A549 (cell line): ENCODE data around the gene SPRR1A. TPM values are rescaled to one million over a fixed set of nuclear protein-coding genes. Genes with fewer than 3 reads are reported as not detected.

Experiments
- ATAC-seq, 2 experiments: fragments of 200-7000 bp in 1 of 2; fragments of >200 bp in 1 of 2; cut with Nextera tagmentation in 1 of 2; cut with Tn5 transposase in 1 of 2; 3 replicates each; pipeline versions ENCODE4 v1.8.0 to v1.9.1; 2018 to 2020; ENCODE audit warnings: mild to moderate bottlenecking in 1 of 2, moderate library complexity in 1 of 2
- CTCF ChIA-PET: fragments of 300-600 bp; sonication (Branson Sonifier 250); formaldehyde crosslinking; extraction: SDS; loops from one replicate; lab custom pipeline; 2021; ENCODE audit warnings: antibody characterized with exemption, inconsistent platforms; lab: Yijun Ruan, JAX
- POLR2A ChIA-PET: fragments of 350-600 bp; formaldehyde crosslinking; extraction: SDS; loops from one replicate; lab custom pipeline; 2021; ENCODE audit warnings: antibody characterized with exemption, inconsistent platforms; lab: Yijun Ruan, JAX
- DNase-seq, 2 experiments: peaks; one replicate each; pipeline versions ENCODE4 v3.0.0 to v3.0.0-alpha.2; 2011 to 2016; ENCODE audit warnings: low read depth in 1 of 2, low spot score in 1 of 2
- FAIRE-seq: peaks from 2 replicates; lab custom pipeline; 2011; peaks lifted over from hg19 to GRCh38; lab: Jason Lieb, UNC
- H3K27ac ChIP-seq, 2 experiments: fragments of >200 bp; sonication (Bioruptor Twin); formaldehyde crosslinking; 3 replicates each; pipeline ENCODE4 v1.5.1; 2016 to 2017
- H3K4me1 ChIP-seq: fragments of >200 bp; sonication (Bioruptor Twin); formaldehyde crosslinking; 3 replicates; pipeline ENCODE4 v1.6.1; 2016
- H3K4me2 ChIP-seq: fragments of >200 bp; sonication (Bioruptor Twin); formaldehyde crosslinking; 3 replicates; pipeline ENCODE4 v1.6.1; 2016
- H3K4me3 ChIP-seq: fragments of >200 bp; sonication (Bioruptor Twin); formaldehyde crosslinking; 3 replicates; pipeline ENCODE4 v1.5.1; 2016
- H3K9me3 ChIP-seq: fragments of >200 bp; sonication (Bioruptor Twin); formaldehyde crosslinking; 3 replicates; pipeline ENCODE4 v1.6.1; 2016
- CEBPB ChIP-seq, 2 experiments: fragments of >200 bp in 1 of 2; sonication (Bioruptor Twin) in 1 of 2; formaldehyde crosslinking in 1 of 2; IDR thresholded peaks; 2 replicates each; pipeline ENCODE4 v1.6.1; 2012 to 2016
- CHD4 ChIP-seq: fragments of 200-600 bp; sonication (generic); IDR thresholded peaks from 2 replicates; pipeline ENCODE4 v1.6.1; 2016; ENCODE audit warnings: antibody characterized with exemption, mild to moderate bottlenecking, borderline replicate concordance
- EHMT2 ChIP-seq: fragments of 200-600 bp; sonication (generic); IDR thresholded peaks from 2 replicates; pipeline ENCODE4 v1.6.1; 2016; ENCODE audit warnings: antibody characterized with exemption, low read depth, mild to moderate bottlenecking, moderate library complexity
- ELK1 ChIP-seq: fragments of 150-350 bp; IDR thresholded peaks from 2 replicates; pipeline ENCODE4 v1.6.1; 2014; ENCODE audit warnings: low read depth, mild to moderate bottlenecking, low read length
- FOSB ChIP-seq: fragments of 250-450 bp; sonication (Bioruptor Pico); IDR thresholded peaks from 2 replicates; pipeline ENCODE4 v1.5.0; 2020; ENCODE audit warnings: mild to moderate bottlenecking, moderate library complexity
- FOSL2 ChIP-seq, 2 experiments: fragments of 450-650 bp in 1 of 2; fragments of >200 bp in 1 of 2; sonication (Bioruptor Twin) in 1 of 2; formaldehyde crosslinking; IDR thresholded peaks; 2 replicates each; pipeline versions ENCODE4 v1.5.0 to v1.6.1; 2016 to 2020; ENCODE audit warnings: mild to moderate bottlenecking in 1 of 2, moderate library complexity in 1 of 2
- HDAC2 ChIP-seq: fragments of 200-600 bp; sonication (generic); IDR thresholded peaks from 2 replicates; pipeline ENCODE4 v1.6.1; 2016
- JUNB ChIP-seq: fragments of >200 bp; sonication (Bioruptor Twin); formaldehyde crosslinking; IDR thresholded peaks from 2 replicates; pipeline ENCODE4 v1.6.1; 2016
- KDM1A ChIP-seq: fragments of 200-600 bp; sonication (generic); IDR thresholded peaks from 2 replicates; pipeline ENCODE4 v1.6.1; 2016; ENCODE audit warnings: low read depth, mild to moderate bottlenecking
- KDM5A ChIP-seq: fragments of 200-600 bp; sonication (generic); IDR thresholded peaks from 2 replicates; pipeline ENCODE4 v1.6.1; 2016; ENCODE audit warnings: antibody characterized with exemption, mild to moderate bottlenecking
- NPAS2 ChIP-seq: fragments of 250-450 bp; sonication (Bioruptor Pico); IDR thresholded peaks from 2 replicates; pipeline ENCODE4 v1.8.0; 2022; ENCODE audit warnings: mild to moderate bottlenecking, moderate library complexity, borderline replicate concordance
- POLR2A ChIP-seq: IDR thresholded peaks from 2 replicates; pipeline ENCODE4 v1.6.1; 2012; ENCODE audit warnings: mild to moderate bottlenecking, low read length
- POLR2AphosphoS2 ChIP-seq: conservative IDR thresholded peaks from 2 replicates; pipeline ENCODE4 v1.6.1; 2012; ENCODE audit warnings: low read length, improper control_type of control experiment, inconsistent platforms
- REST ChIP-seq: fragments of 200-600 bp; sonication (generic); IDR thresholded peaks from 2 replicates; pipeline ENCODE4 v1.6.1; 2016; ENCODE audit warnings: antibody characterized with exemption, mild to moderate bottlenecking, moderate library complexity
- RFX5 ChIP-seq: fragments of 450-650 bp; IDR thresholded peaks from 2 replicates; pipeline ENCODE4 v1.7.1; 2014; ENCODE audit warnings: antibody characterized with exemption, mild to moderate bottlenecking, moderate library complexity
- TP53 ChIP-seq: fragments of 250-450 bp; sonication (Bioruptor Pico); IDR thresholded peaks from 2 replicates; pipeline ENCODE4 v1.5.0; 2021; ENCODE audit warnings: mild to moderate bottlenecking, moderate library complexity
- ZFP36 ChIP-seq: fragments of 450-650 bp; IDR thresholded peaks from 2 replicates; pipeline ENCODE4 v1.6.1; 2014; ENCODE audit warnings: borderline replicate concordance; ENCODE audit not compliant: partially characterized antibody
- ZSCAN20 ChIP-seq: fragments of 250-450 bp; sonication (Bioruptor Pico); IDR thresholded peaks from 2 replicates; pipeline ENCODE4 v1.8.0; 2022; ENCODE audit warnings: mild to moderate bottlenecking, moderate library complexity
- WGBS: methylation state at CpG from one replicate; pipeline ENCODE4 v1.1.6; 2017; ENCODE audit errors: missing lambda C conversion rate; 5-methylcytosine and 5-hydroxymethylcytosine counted together
- polyA plus RNA-seq, 4 experiments: library from polyadenylated mRNA; depleted of rRNA in 3 of 4; stranded (reverse); fragments of >200 nt; fragmentation: RNase III in 1 of 4; extraction: RNeasy Plus Mini Kit Qiagen cat#74134 plus additional on column Dnase treatment in 1 of 4; gene quantifications; 2 replicates in 3 of 4; 3 replicates in 1 of 4; pipeline ENCODE4 v1.2.3, GENCODE V29; 2011 to 2017
- TF ChIP-seq, protein P1 (sequence below): fragments of >200 bp; sonication (Bioruptor Twin); formaldehyde crosslinking; IDR thresholded peaks from 3 replicates; pipeline ENCODE4 v1.5.1; 2016
- TF ChIP-seq, protein P2 (sequence below): IDR thresholded peaks from 2 replicates; pipeline ENCODE4 v1.6.1; 2012

The SPRR1A gene
- polyA plus RNA-seq, 2 of the 4 experiments (the other 2 are of a cell fraction): not detected

DNA sequence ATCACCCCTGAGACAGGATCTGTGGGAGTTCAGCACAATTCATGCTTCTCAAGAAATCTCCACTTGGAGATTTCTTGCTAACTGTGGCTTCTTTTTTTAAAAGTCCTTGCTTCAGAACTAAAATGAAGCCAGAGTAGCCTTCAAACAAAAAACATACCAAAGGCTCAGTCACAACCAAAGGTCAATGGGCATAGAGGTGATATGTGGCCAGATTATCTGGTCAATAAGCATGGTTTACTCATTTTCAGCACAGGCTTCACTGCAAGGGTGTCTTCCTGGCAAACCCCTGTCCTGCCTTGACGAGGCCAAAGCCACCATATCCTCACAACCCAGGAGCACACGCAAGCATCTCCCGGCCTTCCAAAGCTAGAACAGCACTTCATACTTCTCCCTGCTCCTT is 24.6 kb upstream of the SPRR1A start:
- CTCF ChIA-PET: no interaction called here
- 43% methylated on average over 3 of the region's 3 CpGs for WGBS
- POLR2A ChIA-PET: no interaction called here
- no peak for FAIRE-seq
- no peak for DNase-seq
- no peak overlapping the region for H3K4me2 ChIP-seq
- ATAC-seq: no peak
- no peaks in the 10 kb centered on the region for H3K4me1 ChIP-seq
- no peak overlapping the region for H3K4me3 ChIP-seq
- H3K9me3 ChIP-seq: no peaks in the 10 kb centered on the region
- TF ChIP-seq EHMT2 (no peak), ZSCAN20 (CRISPR knock-in tag) (no peak), JUNB (no peak)
- TF ChIP-seq, all 56 proteins: peak for 0
- H3K27ac ChIP-seq: no peak overlapping the region

DNA sequence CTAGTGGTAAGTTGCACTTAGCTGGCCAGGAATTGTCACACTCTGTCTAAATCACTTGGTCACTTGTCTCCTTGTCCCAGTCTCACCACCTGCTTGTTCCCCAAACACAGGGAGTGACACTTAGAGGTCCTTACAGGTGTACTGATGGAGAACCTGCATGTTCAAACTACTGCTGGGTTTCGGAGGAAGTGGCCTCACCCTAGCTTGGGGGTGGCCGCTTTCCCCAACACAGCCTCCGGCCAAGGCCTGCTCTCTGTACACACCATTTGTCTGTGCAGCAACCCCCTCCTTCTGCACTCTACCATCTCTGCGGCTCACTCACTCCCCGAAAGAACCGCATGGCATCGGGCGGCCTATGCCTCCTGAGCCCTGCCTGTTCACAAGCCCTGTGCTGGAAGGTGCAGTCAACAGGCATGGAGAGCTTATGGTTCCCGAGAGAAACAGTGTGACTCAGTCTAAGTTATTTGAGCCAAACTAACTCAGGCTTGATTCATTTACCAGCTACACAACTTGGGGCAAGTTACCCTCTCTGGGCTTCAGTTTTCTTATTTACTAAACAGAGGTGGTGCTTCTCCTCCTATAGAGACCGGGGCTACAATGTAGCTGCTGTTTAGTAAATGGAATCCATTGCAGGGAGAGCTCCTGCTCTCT is 24.0 kb upstream of the SPRR1A start:
- H3K4me2 ChIP-seq: no peak overlapping the region
- CTCF ChIA-PET: interaction anchor here (0.7 to 1.3 kb wide), 3 partner anchors 14 to 234 kb away, joined by 3 to 4 read pairs (median 3); no protein-coding TSS in a partner anchor
- POLR2A ChIA-PET: no interaction called here
- 38% methylated on average over 10 of the region's 10 CpGs for WGBS
- ATAC-seq (no peak), FAIRE-seq (no peak), DNase-seq (no peak)
- no peaks in the 10 kb centered on the region for H3K4me1 ChIP-seq
- no peaks in the 10 kb centered on the region for H3K9me3 ChIP-seq
- no peak for TF ChIP-seq CEBPB (IDR thresholded peaks at IDR 0.05)
- no peak for TF ChIP-seq ZSCAN20 (CRISPR knock-in tag)
- no peak for TF ChIP-seq POLR2AphosphoS2
- no peak for TF ChIP-seq FOSB (CRISPR knock-in tag)
- TF ChIP-seq EHMT2: no peak
- TF ChIP-seq KDM5A: no peak
- no peak for TF ChIP-seq CHD4
- TF ChIP-seq TP53 (CRISPR knock-in tag): no peak
- TF ChIP-seq, protein P1, sequence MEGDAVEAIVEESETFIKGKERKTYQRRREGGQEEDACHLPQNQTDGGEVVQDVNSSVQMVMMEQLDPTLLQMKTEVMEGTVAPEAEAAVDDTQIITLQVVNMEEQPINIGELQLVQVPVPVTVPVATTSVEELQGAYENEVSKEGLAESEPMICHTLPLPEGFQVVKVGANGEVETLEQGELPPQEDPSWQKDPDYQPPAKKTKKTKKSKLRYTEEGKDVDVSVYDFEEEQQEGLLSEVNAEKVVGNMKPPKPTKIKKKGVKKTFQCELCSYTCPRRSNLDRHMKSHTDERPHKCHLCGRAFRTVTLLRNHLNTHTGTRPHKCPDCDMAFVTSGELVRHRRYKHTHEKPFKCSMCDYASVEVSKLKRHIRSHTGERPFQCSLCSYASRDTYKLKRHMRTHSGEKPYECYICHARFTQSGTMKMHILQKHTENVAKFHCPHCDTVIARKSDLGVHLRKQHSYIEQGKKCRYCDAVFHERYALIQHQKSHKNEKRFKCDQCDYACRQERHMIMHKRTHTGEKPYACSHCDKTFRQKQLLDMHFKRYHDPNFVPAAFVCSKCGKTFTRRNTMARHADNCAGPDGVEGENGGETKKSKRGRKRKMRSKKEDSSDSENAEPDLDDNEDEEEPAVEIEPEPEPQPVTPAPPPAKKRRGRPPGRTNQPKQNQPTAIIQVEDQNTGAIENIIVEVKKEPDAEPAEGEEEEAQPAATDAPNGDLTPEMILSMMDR: no peak
- TF ChIP-seq POLR2A: no peak
- no peak for TF ChIP-seq REST
- TF ChIP-seq HDAC2: no peak
- TF ChIP-seq RFX5: no peak
- TF ChIP-seq, protein P2, sequence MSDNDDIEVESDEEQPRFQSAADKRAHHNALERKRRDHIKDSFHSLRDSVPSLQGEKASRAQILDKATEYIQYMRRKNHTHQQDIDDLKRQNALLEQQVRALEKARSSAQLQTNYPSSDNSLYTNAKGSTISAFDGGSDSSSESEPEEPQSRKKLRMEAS: no peak
- TF ChIP-seq NPAS2 (CRISPR knock-in tag): no peak
- no peak for TF ChIP-seq ZFP36
- TF ChIP-seq KDM1A: no peak
- no peak for TF ChIP-seq ELK1
- TF ChIP-seq FOSL2 (IDR thresholded peaks at IDR 0.05): no peak
- TF ChIP-seq FOSL2 (CRISPR knock-in tag; IDR thresholded peaks at IDR 0.05): no peak
- no peak overlapping the region for H3K4me3 ChIP-seq
- H3K27ac ChIP-seq: no peak overlapping the region
